Esophagus muscularis mucosa (tissue), 3 donors: Measurements from ENCODE around the gene ACKR2.

Experiments used
- CTCF ChIP-seq, 3 experiments: fragments of 200-600 bp in 2 of 3; fragments of 450-650 bp in 1 of 3; sonication (generic) in 2 of 3; IDR thresholded peaks; one replicate each; pipeline ENCODE4 v1.5.1; 2017 to 2019; ENCODE audit warnings: antibody characterized with exemption in 3 of 3, mild to moderate bottlenecking in 2 of 3, moderate library complexity in 1 of 3
- POLR2A ChIP-seq: fragments of 450-650 bp; IDR thresholded peaks from one replicate; pipeline ENCODE4 v1.6.1; 2017; ENCODE audit warnings: antibody characterized with exemption, moderate library complexity, mild to moderate bottlenecking, low read depth

DNA sequence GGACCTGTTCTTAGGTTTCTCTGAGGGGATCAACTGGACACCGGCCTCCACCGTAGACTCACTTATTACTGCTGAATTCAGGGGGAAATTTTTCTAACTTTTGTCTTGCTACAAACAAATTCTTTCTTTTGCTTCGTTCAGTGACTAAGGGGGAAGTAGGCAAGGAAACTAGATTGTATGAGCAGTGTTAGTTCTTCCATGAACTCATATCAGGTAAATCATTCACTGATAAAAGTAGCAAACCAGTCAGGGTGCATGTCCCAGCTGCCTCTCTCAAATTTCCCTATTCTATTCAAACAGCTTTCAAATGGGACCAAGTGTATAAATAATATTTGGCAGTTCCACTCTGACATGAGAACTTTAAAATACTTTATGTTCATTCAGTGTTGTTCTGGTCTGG, 28.8 kb upstream of the ACKR2 start:
- no peak for TF ChIP-seq CTCF (IDR thresholded peaks at IDR 0.05)
- TF ChIP-seq POLR2A = no peak
